ENCODE data around the gene TMPRSS3. TPM values are rescaled to one million over a fixed set of nuclear protein-coding genes. Genes with fewer than 3 reads are reported as not detected.

The TMPRSS3 gene
- total RNA-seq, 2 donors from 2014 or later, result 12.5 to 12.7 TPM

DNA sequence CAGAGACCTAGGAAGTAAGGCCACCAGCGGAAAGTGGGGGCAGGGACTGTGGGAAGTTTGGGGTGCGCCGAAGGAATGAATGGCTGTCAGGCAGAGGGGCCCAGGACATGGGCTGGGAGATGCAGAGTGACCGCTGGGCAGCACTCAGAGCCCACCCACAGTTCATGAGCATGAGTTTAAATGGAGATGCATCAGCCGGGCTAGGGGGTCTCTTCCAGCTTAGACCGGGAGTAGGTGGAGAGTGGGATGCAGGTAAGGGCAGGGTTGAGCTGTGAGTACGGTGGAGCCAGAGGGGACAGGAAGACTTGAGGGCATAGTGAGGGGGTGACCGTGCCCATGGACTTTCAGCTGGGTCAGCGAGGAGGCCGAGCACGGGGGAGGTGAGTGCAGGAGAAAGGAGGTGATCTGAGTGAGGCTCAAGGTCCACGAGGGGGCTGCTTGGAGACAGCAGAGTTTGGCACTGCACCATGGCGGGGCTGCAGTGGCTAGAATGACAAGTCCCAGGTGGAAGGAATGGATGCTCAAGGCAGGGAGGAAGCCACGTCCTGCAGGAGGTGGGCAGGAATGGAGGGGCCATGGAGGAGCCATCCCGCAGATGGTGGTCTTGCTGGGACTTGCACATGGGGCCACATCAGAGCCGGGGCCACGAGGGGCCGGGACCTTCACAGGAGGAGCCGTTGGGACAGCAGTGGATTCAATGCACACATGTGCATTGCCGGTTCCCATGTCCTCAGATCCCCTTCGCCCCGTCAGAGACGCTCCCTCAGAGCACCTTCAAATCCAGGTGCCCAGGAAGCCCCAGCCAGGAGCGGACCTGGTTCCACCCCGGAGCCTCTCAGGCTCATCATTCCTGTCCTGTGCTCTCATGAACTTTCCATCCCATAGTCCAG is 42.7 kb upstream of the TMPRSS3 start:
- WGBS, 2 donors, result 67 to 81% methylated on average over 17 to 24 of the region's 25 CpGs
- TF ChIP-seq POLR2A (IDR thresholded peaks at IDR 0.05), result no peak
- TF ChIP-seq, protein P1, sequence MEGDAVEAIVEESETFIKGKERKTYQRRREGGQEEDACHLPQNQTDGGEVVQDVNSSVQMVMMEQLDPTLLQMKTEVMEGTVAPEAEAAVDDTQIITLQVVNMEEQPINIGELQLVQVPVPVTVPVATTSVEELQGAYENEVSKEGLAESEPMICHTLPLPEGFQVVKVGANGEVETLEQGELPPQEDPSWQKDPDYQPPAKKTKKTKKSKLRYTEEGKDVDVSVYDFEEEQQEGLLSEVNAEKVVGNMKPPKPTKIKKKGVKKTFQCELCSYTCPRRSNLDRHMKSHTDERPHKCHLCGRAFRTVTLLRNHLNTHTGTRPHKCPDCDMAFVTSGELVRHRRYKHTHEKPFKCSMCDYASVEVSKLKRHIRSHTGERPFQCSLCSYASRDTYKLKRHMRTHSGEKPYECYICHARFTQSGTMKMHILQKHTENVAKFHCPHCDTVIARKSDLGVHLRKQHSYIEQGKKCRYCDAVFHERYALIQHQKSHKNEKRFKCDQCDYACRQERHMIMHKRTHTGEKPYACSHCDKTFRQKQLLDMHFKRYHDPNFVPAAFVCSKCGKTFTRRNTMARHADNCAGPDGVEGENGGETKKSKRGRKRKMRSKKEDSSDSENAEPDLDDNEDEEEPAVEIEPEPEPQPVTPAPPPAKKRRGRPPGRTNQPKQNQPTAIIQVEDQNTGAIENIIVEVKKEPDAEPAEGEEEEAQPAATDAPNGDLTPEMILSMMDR (IDR thresholded peaks at IDR 0.05), result no peak
- H3K9me3 ChIP-seq, result no peaks in the 10 kb centered on the region
- no peak overlapping the region for H3K4me3 ChIP-seq
- ATAC-seq, result no peak
- intact Hi-C loops (cut with DNase I), result no loop called here
- no peak overlapping the region for H3K27ac ChIP-seq
- no peaks in the 10 kb centered on the region for H3K27me3 ChIP-seq
- DNase-seq, result no peak
- H3K36me3 ChIP-seq (replicated peaks in 1 of 2; ENCODE audit: insufficient read depth in 1 of 2, low read depth in 2 of 2), result no peaks in the 10 kb centered on the region
- no peaks in the 10 kb centered on the region for H3K4me1 ChIP-seq

DNA sequence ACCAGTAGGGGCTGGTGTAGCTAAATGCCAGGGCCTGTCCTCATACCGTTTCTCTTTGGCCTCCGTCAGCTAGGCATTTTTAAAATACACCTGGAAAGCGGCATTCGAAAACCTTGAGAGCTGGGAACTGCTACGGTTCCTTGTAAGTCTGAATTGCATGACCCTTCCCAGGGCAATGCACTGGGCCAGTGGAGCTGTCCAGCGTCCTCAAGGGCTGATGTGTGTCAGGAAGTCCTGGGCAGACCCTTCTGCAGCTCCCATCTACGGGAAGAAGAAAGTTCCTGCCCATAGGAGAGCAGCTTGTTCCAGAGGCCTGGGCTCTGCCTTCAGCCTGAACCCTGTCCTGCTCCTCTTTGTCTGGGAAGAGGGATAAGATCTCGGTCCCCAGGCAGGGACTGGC is 41.9 kb upstream of the TMPRSS3 start:
- Histone ChIP-seq H3K27ac (no peak overlapping the region), H3K4me3 (no peak overlapping the region), H3K4me1 (no peaks in the 10 kb centered on the region), H3K27me3 (no peaks in the 10 kb centered on the region), H3K9me3 (no peaks in the 10 kb centered on the region), H3K36me3 (replicated peaks in 1 of 2; ENCODE audit: insufficient read depth in 1 of 2, low read depth in 2 of 2) (no peaks in the 10 kb centered on the region)
- intact Hi-C loops (cut with DNase I), result no loop called here
- DNase-seq (no peak), ATAC-seq (no peak)
- WGBS, 2 donors, result 47 to 56% methylated on average over 7 to 8 of the region's 8 CpGs
- no peak for TF ChIP-seq POLR2A (IDR thresholded peaks at IDR 0.05)
- TF ChIP-seq, protein P1 (IDR thresholded peaks at IDR 0.05), result no peak

DNA sequence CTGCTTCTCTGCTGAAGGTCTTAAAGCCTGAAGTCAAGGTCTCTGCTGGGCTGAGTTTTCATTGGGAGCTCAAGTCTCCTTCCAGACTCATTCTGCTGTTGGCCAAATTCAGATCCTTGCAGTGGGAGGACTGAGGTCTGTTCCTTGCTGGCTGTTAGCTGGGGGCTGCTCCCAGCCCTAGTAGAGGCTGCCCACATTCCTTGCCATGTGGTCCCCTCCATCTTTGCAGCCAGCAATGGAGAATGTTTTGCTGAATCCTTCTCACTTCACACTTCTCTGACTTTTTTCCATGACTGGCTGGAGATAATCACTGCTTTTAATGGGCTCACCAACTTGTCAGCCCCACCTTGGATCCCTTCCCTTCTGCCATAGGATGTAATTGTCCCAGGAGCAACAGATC is 41.1 kb upstream of the TMPRSS3 start:
- Histone ChIP-seq H3K4me1 (no peaks in the 10 kb centered on the region), H3K27ac (no peak overlapping the region), H3K36me3 (replicated peaks in 1 of 2; ENCODE audit: insufficient read depth in 1 of 2, low read depth in 2 of 2) (no peaks in the 10 kb centered on the region), H3K9me3 (no peaks in the 10 kb centered on the region), H3K27me3 (no peaks in the 10 kb centered on the region), H3K4me3 (no peak overlapping the region)
- DNase-seq, result no peak
- no peak for ATAC-seq
- TF ChIP-seq, protein P1 (IDR thresholded peaks at IDR 0.05), result no peak
- TF ChIP-seq POLR2A (IDR thresholded peaks at IDR 0.05), result no peak
- intact Hi-C loops (cut with DNase I), result no loop called here

DNA sequence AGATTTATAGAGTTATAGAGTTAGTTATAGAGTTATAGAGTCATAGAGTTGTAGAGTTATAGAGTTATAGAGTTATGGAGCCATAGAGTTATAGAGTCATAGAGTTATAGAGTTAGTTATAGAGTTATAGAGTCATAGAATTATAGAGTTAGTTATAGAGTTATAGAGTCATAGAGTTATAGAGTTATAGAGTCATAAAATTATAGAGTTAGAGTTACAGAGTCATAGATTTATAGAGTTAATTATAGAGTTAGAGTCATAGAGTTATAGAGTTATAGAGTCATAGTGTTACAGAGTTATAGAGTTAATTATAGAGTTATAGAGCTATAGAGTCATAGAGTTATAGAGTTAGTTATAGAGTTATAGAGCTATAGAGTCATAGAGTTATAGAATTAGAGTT is 40.0 kb upstream of the TMPRSS3 start:
- intact Hi-C loops (cut with DNase I), result no loop called here

More for the DNA sequence above, 40.0 kb upstream of the TMPRSS3 start:
- no peak for TF ChIP-seq POLR2A (IDR thresholded peaks at IDR 0.05)
- TF ChIP-seq, protein P1 (IDR thresholded peaks at IDR 0.05), result no peak
- no peaks in the 10 kb centered on the region for H3K4me1 ChIP-seq
- no peak overlapping the region for H3K4me3 ChIP-seq
- no peak for ATAC-seq
- H3K27ac ChIP-seq, result no peak overlapping the region
- H3K36me3 ChIP-seq (replicated peaks in 1 of 2; ENCODE audit: insufficient read depth in 1 of 2, low read depth in 2 of 2), result no peaks in the 10 kb centered on the region
- DNase-seq, result no peak
- H3K27me3 ChIP-seq, result no peaks in the 10 kb centered on the region
- no peaks in the 10 kb centered on the region for H3K9me3 ChIP-seq
